GM12892 (cell line): ENCODE results near the gene PCDHGA3.

Experiments
- POLR2AphosphoS5 ChIP-seq: IDR thresholded peaks from 2 replicates; pipeline ENCODE4 v1.6.1; 2011; ENCODE audit warnings: low read depth, low read length, control low read depth
- TAF1 ChIP-seq: IDR thresholded peaks from 2 replicates; pipeline ENCODE4 v1.6.1; 2011; ENCODE audit warnings: low read depth, mild to moderate bottlenecking, control low read depth, low read length, borderline replicate concordance

DNA sequence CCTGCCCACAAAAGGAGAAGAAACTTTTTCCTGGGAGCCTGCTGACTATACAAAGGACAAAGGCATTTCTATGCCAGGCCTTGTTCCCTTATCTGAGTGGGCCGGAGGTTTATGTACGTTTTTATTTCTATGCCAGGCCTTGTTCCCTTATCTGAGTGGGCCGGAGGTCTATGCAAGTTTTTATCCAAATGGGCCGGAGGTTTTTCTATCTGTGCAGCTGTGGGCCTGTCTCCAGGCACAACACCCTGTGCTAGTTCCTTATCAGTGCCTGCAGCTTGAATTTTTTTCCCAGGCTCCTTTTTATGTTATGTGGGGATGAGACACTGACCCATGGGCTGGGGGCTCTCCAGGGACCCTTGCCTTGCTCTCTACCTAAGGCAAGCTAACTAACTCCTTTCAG, 45.3 kb upstream of the PCDHGA3 start:
- no peak for TF ChIP-seq POLR2AphosphoS5
- TF ChIP-seq TAF1 = no peak
